Neural cell (in vitro differentiated cells): ENCODE data around the gene GPHN. TPM values are rescaled to one million over a fixed set of nuclear protein-coding genes. Genes with fewer than 3 reads are reported as not detected.

Source experiments
- H2AFZ ChIP-seq: fragments of 200-600, 300-800 bp; sonication (generic), shearing (Covaris generic); 2 replicates; pipeline ENCODE4 v1.6.0; 2014; ENCODE audit warnings: low read depth, mild to moderate bottlenecking, antibody characterized with exemption, low read length, moderate library complexity
- H3F3A ChIP-seq: fragments of 200-600 bp; shearing (Covaris generic); 2 replicates; pipeline ENCODE4 v1.6.1; 2016; ENCODE audit warnings: mild to moderate bottlenecking, moderate library complexity, mixed read lengths, antibody characterized with exemption, low read length; ENCODE audit not compliant: insufficient read depth, poor library complexity, severe bottlenecking
- H3K27ac ChIP-seq: fragments of 200-600, 300-800 bp; sonication (generic), shearing (Covaris generic); 2 replicates; pipeline ENCODE4 v1.5.1; 2014; ENCODE audit warnings: mild to moderate bottlenecking, low read length, moderate library complexity
- H3K27me3 ChIP-seq: fragments of 300-800, 200-600 bp; sonication (generic), shearing (Covaris generic); 2 replicates; pipeline ENCODE4 v1.6.0; 2014; ENCODE audit warnings: mild to moderate bottlenecking, low read depth, low read length, moderate library complexity; ENCODE audit not compliant: insufficient read depth
- H3K36me3 ChIP-seq: fragments of 300-800, 200-600 bp; sonication (generic), shearing (Covaris generic); 2 replicates; pipeline ENCODE4 v1.5.1; 2014; ENCODE audit warnings: mild to moderate bottlenecking, antibody characterized with exemption, low read length, moderate library complexity; ENCODE audit not compliant: insufficient read depth
- H3K4me2 ChIP-seq: fragments of 300-800, 200-600 bp; sonication (generic), shearing (Covaris generic); 2 replicates; pipeline ENCODE4 v1.6.0; 2014; ENCODE audit warnings: mild to moderate bottlenecking, low read length
- H3K4me3 ChIP-seq: fragments of 300-800, 200-600 bp; sonication (generic), shearing (Covaris generic); 2 replicates; pipeline ENCODE4 v1.5.1; 2014; ENCODE audit warnings: mild to moderate bottlenecking, low read length, moderate library complexity
- H3K79me2 ChIP-seq: fragments of 200-600 bp; shearing (Covaris generic); replicated peaks from 2 replicates; pipeline ENCODE4 v1.6.0; 2014; ENCODE audit warnings: mild to moderate bottlenecking, low read length, moderate library complexity; ENCODE audit not compliant: insufficient read depth
- H3K9ac ChIP-seq: fragments of 300-800, 200-600 bp; sonication (generic), shearing (Covaris generic); 2 replicates; pipeline ENCODE4 v1.6.1; 2016; ENCODE audit warnings: mild to moderate bottlenecking, low read length, mixed read lengths
- H3K9me2 ChIP-seq: fragments of 200-600 bp; shearing (Covaris generic); 2 replicates; pipeline ENCODE4 v1.6.1; 2016; ENCODE audit warnings: mild to moderate bottlenecking, low read length, mixed read lengths; ENCODE audit not compliant: insufficient read depth
- H3K9me3 ChIP-seq: fragments of 200-600, 300-800 bp; sonication (generic), shearing (Covaris generic); 2 replicates; pipeline ENCODE4 v1.6.1; 2016; ENCODE audit warnings: mild to moderate bottlenecking, mixed run types, low read length, moderate library complexity, mixed read lengths
- H4K20me1 ChIP-seq: fragments of 200-600 bp; shearing (Covaris generic); 2 replicates; pipeline ENCODE4 v1.6.1; 2016; ENCODE audit warnings: mild to moderate bottlenecking, mixed run types; ENCODE audit not compliant: insufficient read depth
- CTCF ChIP-seq: fragments of 450-650 bp; IDR thresholded peaks from 2 replicates; pipeline ENCODE4 v1.5.1; 2014; ENCODE audit warnings: antibody characterized with exemption, mild to moderate bottlenecking, moderate library complexity; ENCODE audit not compliant: poor library complexity, severe bottlenecking
- EP300 ChIP-seq: fragments of 450-650 bp; conservative IDR thresholded peaks from 2 replicates; pipeline ENCODE4 v1.6.1; 2014; ENCODE audit warnings: antibody characterized with exemption, mild to moderate bottlenecking, moderate library complexity; ENCODE audit not compliant: poor library complexity, severe bottlenecking
- EZH2 ChIP-seq: fragments of 200-600, 300-800 bp; shearing (Covaris generic), sonication (generic); IDR thresholded peaks from 2 replicates; pipeline ENCODE4 v1.6.1; 2014; ENCODE audit warnings: antibody characterized with exemption, low read length, borderline replicate concordance, mild to moderate bottlenecking; ENCODE audit not compliant: insufficient read depth, poor library complexity, severe bottlenecking
- MXI1 ChIP-seq: fragments of 450-650 bp; conservative IDR thresholded peaks from 2 replicates; pipeline ENCODE4 v1.6.1; 2014; ENCODE audit warnings: antibody characterized with exemption, mild to moderate bottlenecking; ENCODE audit not compliant: poor library complexity, severe bottlenecking
- POLR2AphosphoS5 ChIP-seq: IDR thresholded peaks from 2 replicates; pipeline ENCODE4 v1.6.1; 2012
- RAD21 ChIP-seq: fragments of 450-650 bp; conservative IDR thresholded peaks from 2 replicates; pipeline ENCODE4 v1.6.1; 2014; ENCODE audit warnings: antibody characterized with exemption, mild to moderate bottlenecking, moderate library complexity
- REST ChIP-seq: IDR thresholded peaks from 2 replicates; pipeline ENCODE4 v1.6.1; 2012; ENCODE audit warnings: borderline replicate concordance
- SMC3 ChIP-seq: fragments of 450-650 bp; conservative IDR thresholded peaks from 2 replicates; pipeline ENCODE4 v1.6.1; 2014; ENCODE audit warnings: antibody characterized with exemption, mild to moderate bottlenecking, moderate library complexity; ENCODE audit not compliant: poor library complexity
- TAF1 ChIP-seq: IDR thresholded peaks from 2 replicates; pipeline ENCODE4 v1.6.1; 2012; ENCODE audit warnings: low read depth
- polyA plus RNA-seq: library from polyadenylated mRNA; depleted of rRNA; stranded (reverse); fragments of >200 nt; gene quantifications from 2 replicates; pipeline ENCODE4 v1.2.3, GENCODE V29; 2014

GPHN gene
- polyA plus RNA-seq, 1 donor from 2014 or later = 135 TPM

GRCh38 chr14:67140556-67140955 is 632.6 kb downstream of the GPHN start:
- Histone ChIP-seq H3F3A (no peaks in the 10 kb centered on the region), H4K20me1 (no peaks in the 10 kb centered on the region), H3K4me2 (no peak overlapping the region), H3K9me3 (no peaks in the 10 kb centered on the region), H2AFZ (no peak overlapping the region), H3K4me3 (no peak overlapping the region), H3K36me3 (peaks cover 6% of the 10 kb centered on the region), H3K79me2 (no peaks in the 10 kb centered on the region), H3K9me2 (no peaks in the 10 kb centered on the region), H3K27me3 (no peaks in the 10 kb centered on the region), H3K9ac (no peak overlapping the region), H3K27ac (no peak overlapping the region)
- TF ChIP-seq REST = no peak
- TF ChIP-seq POLR2AphosphoS5 = no peak
- TF ChIP-seq EZH2 = no peak
- TF ChIP-seq RAD21 = no peak
- TF ChIP-seq SMC3 = no peak
- no peak for TF ChIP-seq CTCF
- TF ChIP-seq TAF1 = no peak
- no peak for TF ChIP-seq MXI1
- TF ChIP-seq EP300 = no peak

GRCh38 chr14:67141146-67141900 is 633.4 kb downstream of the GPHN start:
- no peak overlapping the region for H3K4me2 ChIP-seq
- no peaks in the 10 kb centered on the region for H3K27me3 ChIP-seq
- H4K20me1 ChIP-seq = no peaks in the 10 kb centered on the region
- H3K27ac ChIP-seq = no peak overlapping the region
- H3F3A ChIP-seq = no peaks in the 10 kb centered on the region
- no peaks in the 10 kb centered on the region for H3K9me2 ChIP-seq
- no peaks in the 10 kb centered on the region for H3K9me3 ChIP-seq
- no peaks in the 10 kb centered on the region for H3K79me2 ChIP-seq
- H3K9ac ChIP-seq = no peak overlapping the region
- H3K36me3 ChIP-seq = peaks cover 6% of the 10 kb centered on the region
- H2AFZ ChIP-seq = no peak overlapping the region
- H3K4me3 ChIP-seq = no peak overlapping the region
- no peak for TF ChIP-seq RAD21
- TF ChIP-seq CTCF = no peak
- TF ChIP-seq TAF1 = no peak
- no peak for TF ChIP-seq REST
- TF ChIP-seq EZH2 = no peak
- TF ChIP-seq MXI1 = no peak
- no peak for TF ChIP-seq POLR2AphosphoS5
- TF ChIP-seq EP300 = no peak
- TF ChIP-seq SMC3 = no peak
